ENCODE data around the gene PARD3. TPM values are rescaled to one million over a fixed set of nuclear protein-coding genes. Genes with fewer than 3 reads are reported as not detected.

The PARD3 gene
- total RNA-seq, 1 donor from 2014 or later = 0.11 TPM

DNA sequence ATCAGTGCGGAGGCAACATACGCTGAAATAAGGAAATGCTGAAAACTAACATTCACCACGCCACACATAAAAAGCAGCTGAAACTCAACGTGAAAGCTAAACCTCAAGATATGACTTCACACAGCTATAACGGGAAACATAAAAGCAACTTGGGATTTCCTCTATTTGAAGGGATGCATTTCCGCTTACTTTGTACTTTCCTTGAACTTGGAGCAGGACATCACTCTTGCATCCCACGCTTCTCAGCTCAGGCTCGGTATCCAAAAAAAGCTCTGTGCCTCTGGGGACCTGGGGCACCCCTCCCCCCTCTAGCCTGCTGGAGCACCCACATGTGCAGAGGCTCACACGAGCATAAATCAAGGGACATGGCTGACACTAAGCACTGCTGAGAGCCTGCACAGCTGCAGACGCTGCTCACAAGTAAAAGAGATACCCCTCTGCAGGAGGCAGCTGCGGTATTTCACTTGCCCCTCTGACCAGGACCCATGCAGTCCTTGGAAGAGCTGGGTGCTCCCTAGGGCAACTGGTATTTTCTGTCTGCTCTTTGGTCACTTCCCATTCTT is 34.2 kb downstream of the PARD3 start:
- DNase-seq (no peak), ATAC-seq (ENCODE audit: low read depth) (no peak)
- Mint-ChIP-seq H3K9me3 (no peaks in the 10 kb centered on the region), H3K36me3 (ENCODE audit: low read depth) (no peaks in the 10 kb centered on the region), H3K27ac (no peak overlapping the region), H3K4me3 (no peak overlapping the region), H3K27me3 (peaks cover 12% of the 10 kb centered on the region), H3K4me1 (peaks cover 7% of the 10 kb centered on the region)
- CTCF ChIA-PET = no interaction called here
- POLR2A ChIA-PET = no interaction called here
- intact Hi-C loops (cut with micrococcal nuclease) = no loop called here
- TF ChIP-seq, protein P1, sequence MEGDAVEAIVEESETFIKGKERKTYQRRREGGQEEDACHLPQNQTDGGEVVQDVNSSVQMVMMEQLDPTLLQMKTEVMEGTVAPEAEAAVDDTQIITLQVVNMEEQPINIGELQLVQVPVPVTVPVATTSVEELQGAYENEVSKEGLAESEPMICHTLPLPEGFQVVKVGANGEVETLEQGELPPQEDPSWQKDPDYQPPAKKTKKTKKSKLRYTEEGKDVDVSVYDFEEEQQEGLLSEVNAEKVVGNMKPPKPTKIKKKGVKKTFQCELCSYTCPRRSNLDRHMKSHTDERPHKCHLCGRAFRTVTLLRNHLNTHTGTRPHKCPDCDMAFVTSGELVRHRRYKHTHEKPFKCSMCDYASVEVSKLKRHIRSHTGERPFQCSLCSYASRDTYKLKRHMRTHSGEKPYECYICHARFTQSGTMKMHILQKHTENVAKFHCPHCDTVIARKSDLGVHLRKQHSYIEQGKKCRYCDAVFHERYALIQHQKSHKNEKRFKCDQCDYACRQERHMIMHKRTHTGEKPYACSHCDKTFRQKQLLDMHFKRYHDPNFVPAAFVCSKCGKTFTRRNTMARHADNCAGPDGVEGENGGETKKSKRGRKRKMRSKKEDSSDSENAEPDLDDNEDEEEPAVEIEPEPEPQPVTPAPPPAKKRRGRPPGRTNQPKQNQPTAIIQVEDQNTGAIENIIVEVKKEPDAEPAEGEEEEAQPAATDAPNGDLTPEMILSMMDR (IDR thresholded peaks at IDR 0.05) = no peak

DNA sequence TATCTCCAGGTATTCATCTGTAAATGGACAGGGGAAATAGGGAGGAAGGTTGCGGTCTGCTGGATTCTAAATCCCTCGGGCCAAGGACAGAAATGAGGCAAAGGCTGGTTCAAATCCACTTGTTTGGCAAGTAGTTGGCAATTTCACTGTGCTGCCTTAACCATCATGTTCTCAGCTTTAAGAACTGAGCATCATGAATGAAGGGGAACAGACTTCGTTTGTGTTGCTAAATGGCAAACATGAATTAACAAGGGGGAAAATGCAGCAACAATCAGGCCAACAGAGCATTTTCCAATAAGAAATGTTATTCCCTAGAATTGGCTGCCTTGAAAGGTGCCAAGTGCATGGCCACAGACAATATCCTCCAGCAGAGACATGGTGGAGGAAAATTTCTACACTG is 36.9 kb downstream of the PARD3 start:
- H3K27ac Mint-ChIP-seq = no peak overlapping the region
- DNase-seq = no peak
- H3K4me3 Mint-ChIP-seq = no peak overlapping the region
- no peaks in the 10 kb centered on the region for H3K36me3 Mint-ChIP-seq (ENCODE audit: low read depth)
- TF ChIP-seq, protein P1 (IDR thresholded peaks at IDR 0.05) = no peak
- intact Hi-C loops (cut with micrococcal nuclease) = no loop called here
- H3K27me3 Mint-ChIP-seq = peaks cover 12% of the 10 kb centered on the region
- no peak for ATAC-seq (ENCODE audit: low read depth)
- CTCF ChIA-PET = no interaction called here
- no peaks in the 10 kb centered on the region for H3K9me3 Mint-ChIP-seq
- H3K4me1 Mint-ChIP-seq = peaks cover 7% of the 10 kb centered on the region
- POLR2A ChIA-PET = no interaction called here

DNA sequence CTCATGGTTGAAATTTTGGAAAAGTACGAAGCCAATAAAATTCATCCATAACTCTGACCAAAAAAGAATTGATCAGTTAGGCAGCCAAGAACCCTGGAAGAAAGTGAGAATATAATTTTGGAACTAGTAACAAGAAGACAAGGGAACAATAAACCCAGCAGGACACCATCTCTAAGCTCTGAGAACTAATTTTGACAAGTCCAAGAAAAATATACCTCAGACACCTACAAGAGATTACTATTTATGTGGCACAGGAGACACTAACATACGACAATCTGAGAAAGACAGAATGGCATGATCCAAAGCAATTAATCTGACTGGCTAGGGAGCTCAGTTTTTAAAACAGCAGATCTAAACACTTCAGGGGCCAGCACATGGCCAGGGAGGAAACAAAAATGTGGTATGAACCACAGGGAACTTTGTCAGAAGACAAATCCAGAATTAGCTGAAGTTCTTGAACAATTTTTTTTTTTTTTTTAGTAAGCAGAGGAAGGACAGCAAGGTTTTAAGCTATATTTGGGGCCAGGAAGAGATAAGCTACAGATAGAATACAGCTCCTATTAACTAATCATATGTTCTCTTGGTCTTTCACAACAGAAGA is 38.9 kb downstream of the PARD3 start:
- CTCF ChIA-PET = no interaction called here
- Mint-ChIP-seq H3K4me1 (peaks cover 6% of the 10 kb centered on the region), H3K9me3 (no peaks in the 10 kb centered on the region), H3K4me3 (no peak overlapping the region), H3K27me3 (peaks cover 6% of the 10 kb centered on the region), H3K27ac (no peak overlapping the region), H3K36me3 (ENCODE audit: low read depth) (no peaks in the 10 kb centered on the region)
- POLR2A ChIA-PET = no interaction called here
- DNase-seq = no peak
- intact Hi-C loops (cut with micrococcal nuclease) = no loop called here
- ATAC-seq (ENCODE audit: low read depth) = no peak
- TF ChIP-seq, protein P1 (IDR thresholded peaks at IDR 0.05) = no peak

DNA sequence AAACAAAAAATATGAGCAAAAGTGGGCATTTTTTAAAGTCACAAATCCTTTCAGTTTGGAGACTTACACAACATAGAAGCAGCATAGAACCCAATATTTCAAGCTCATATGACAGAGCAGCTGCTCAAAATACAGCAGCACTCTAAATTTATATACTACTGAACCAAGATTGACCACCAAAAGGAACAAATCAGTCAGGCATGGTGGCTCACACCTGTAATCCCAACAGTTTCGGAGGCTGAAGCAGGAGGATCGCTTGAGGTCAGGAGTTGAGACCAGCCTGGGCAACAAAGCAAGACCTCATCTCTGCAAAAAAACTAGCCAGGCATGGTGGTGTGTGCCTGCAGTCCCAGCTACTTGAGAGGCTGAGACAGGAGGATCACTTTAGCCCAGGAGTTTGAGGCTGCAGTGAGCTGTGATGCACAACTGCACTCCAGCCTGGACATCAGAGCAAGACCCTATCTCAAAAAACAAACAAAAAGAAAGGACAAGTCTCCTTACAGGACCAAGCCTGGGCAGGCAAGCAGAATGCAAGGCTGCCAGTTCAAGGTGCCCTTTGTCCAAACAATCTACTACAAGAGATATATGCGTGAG is 40.0 kb downstream of the PARD3 start:
- Mint-ChIP-seq H3K4me3 (no peak overlapping the region), H3K27ac (no peak overlapping the region), H3K36me3 (ENCODE audit: low read depth) (no peaks in the 10 kb centered on the region), H3K9me3 (no peaks in the 10 kb centered on the region), H3K27me3 (no peaks in the 10 kb centered on the region), H3K4me1 (no peaks in the 10 kb centered on the region)
- POLR2A ChIA-PET = no interaction called here
- CTCF ChIA-PET = no interaction called here
- DNase-seq (no peak), ATAC-seq (ENCODE audit: low read depth) (no peak)
- intact Hi-C loops (cut with micrococcal nuclease) = no loop called here
- TF ChIP-seq, protein P1 (IDR thresholded peaks at IDR 0.05) = no peak

DNA sequence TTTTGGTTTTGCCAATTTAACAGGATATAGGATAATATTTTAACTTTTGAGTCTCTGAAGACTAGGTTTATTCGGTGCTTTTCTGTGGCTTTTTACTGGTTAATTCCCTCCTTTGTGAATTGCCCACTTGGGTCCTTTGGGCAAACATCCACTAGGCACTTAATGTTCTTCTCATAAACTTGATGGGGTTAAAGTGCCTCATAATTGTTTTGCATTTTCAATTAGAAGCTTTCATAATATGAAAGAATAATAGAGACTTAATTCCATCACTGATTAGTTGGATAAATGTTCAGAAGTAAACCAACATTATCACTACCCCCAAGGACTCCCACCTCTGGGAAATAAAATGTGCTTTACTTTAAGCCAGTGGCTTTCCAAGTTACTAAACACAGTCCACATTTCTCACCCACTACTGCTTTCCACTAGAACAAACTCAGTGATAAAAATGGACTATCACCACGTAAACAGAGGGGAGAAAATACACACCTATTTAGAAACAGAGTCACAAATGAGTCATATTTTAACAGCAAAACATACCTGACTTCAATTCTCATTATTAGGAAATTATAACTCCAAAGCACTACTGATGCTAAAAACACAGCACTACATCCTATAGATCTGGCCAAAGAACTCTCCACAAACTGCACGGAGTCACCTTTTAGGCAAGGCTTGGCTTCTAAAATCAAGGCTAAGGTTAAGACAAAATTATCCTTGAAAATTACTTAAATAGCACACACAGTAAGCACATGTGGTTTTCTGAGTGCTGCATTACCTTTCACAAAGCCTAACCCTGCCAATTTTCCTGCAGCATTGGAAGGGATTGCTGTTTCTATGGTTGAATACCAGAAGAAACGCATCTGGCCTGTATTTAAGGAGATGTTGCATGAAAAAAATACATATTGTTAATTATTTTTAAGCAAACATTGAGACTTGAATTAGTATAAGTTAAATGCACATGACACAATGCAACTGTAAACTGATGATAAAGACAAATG is 41.2 kb downstream of the PARD3 start:
- TF ChIP-seq, protein P1 (IDR thresholded peaks at IDR 0.05) = no peak
- no peak for DNase-seq
- intact Hi-C loops (cut with micrococcal nuclease) = no loop called here
- Mint-ChIP-seq H3K36me3 (ENCODE audit: low read depth) (no peaks in the 10 kb centered on the region), H3K27me3 (no peaks in the 10 kb centered on the region), H3K4me3 (no peak overlapping the region), H3K9me3 (no peaks in the 10 kb centered on the region), H3K4me1 (no peaks in the 10 kb centered on the region), H3K27ac (no peak overlapping the region)
- POLR2A ChIA-PET = no interaction called here
- no peak for ATAC-seq (ENCODE audit: low read depth)
- CTCF ChIA-PET = no interaction called here

Data from activated B cell treated with CpG ODN at 0.5 μM for 24 hours (primary cell).